ENCODE measurements around the gene IMPA2. TPM values are rescaled to one million over a fixed set of nuclear protein-coding genes. Genes with fewer than 3 reads are reported as not detected.
A peak's percentile ranks its signal among the peaks of the same experiment; 100 is the strongest.

Gene IMPA2
- total and polyA plus RNA-seq, 2 of the 8 experiments (the other 6 are each of a cell fraction or from before 2014, with no cell fraction given): 102 to 140 TPM

DNA sequence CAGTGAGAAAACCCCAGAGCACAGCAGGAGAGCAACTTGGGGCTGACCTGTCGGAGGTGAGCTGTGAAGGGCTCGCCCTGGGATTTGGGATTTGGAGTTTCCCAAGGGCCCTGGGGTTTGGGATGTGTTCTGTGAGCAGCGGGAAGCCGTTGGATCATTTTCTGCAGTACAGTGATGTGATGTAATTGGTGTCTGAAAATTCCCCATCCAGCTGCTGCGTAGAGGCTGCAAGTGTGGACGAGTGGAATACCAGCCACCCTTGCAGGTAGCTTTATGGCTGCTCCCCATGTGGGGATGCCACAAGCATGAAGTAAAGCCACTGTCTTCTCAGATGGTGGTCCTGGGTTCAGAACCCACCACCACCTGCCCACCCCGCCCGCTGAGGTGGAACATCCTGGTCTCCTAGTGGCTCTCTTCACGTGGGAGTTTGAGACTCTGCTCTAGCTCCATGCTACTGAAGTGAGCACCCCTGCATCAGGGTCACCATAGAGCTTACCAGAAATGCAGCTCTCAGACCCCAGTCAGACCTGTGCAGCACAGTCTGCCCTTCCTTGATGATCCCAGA lies 15.0 kb downstream of the IMPA2 start:
- ChIA-PET CTCF (ENCODE audit: partially characterized antibody) (interaction anchor here (0.6 to 12.5 kb wide), 41 partner anchors 9 to 1940 kb away, joined by 3 to 471 read pairs (median 5); no protein-coding TSS in a partner anchor), POLR2A (ENCODE audit: partially characterized antibody) (interaction anchor here (0.6 to 10.4 kb wide), 9 partner anchors 8 to 88 kb away, joined by 3 to 100 read pairs (median 5); partner anchors contain the start of genes IMPA2 and MPPE1)
- DNase-seq (ENCODE audit: low read depth in 1 of 2, low spot score in 2 of 2) (no peak), FAIRE-seq (no peak)
- Histone ChIP-seq H2BK15ac (ENCODE audit: low read length) (no peak overlapping the region), H3K9ac (replicated peaks in 1 of 4; ENCODE audit: extremely low read depth in 1 of 4, low read depth in 3 of 4, low read length in 3 of 4) (no peak overlapping the region), H4K20me1 (replicated peaks in 1 of 2; ENCODE audit: control insufficient read depth in 1 of 2, insufficient read depth in 2 of 2, low read length in 2 of 2) (peaks cover 5 to 22% of the 10 kb centered on the region in 2 experiments), H3K4me2 (ENCODE audit: insufficient read depth in 1 of 2, low read depth in 2 of 2, low read length in 2 of 2) (no peak overlapping the region), H3K56ac (replicated peaks; ENCODE audit: insufficient read length, low read depth, low read length) (no peak overlapping the region), H3K27ac (ENCODE audit: low read depth, low read length) (0 out of 2 replicates have a peak overlapping the region, but pooled peaks have one; percentile 38), H3K23me2 (ENCODE audit: low read depth, low read length) (peaks cover 4% of the 10 kb centered on the region; the same call in 1 of the 2 replicates), H3K27me3 (replicated peaks in 1 of 4; ENCODE audit: control insufficient read depth in 3 of 4, extremely low read depth in 1 of 4, insufficient read depth in 3 of 4, low read length in 3 of 4) (no peaks in the 10 kb centered on the region), H3K36me3 (ENCODE audit: control insufficient read depth in 2 of 4, insufficient read depth in 4 of 4, low read length in 3 of 4) (peaks cover under 1 to 16% (median 10%) of the 10 kb centered on the region in 4 experiments; a peak in 6 of 8 replicates), H3K14ac (ENCODE audit: insufficient read length) (no peak overlapping the region), H3K4me1 (replicated peaks in 1 of 4; ENCODE audit: control insufficient read depth in 3 of 4, insufficient read depth in 4 of 4, low read length in 3 of 4) (peaks cover 5 to 14% (median 8%) of the 10 kb centered on the region in 4 experiments; a peak in 6 of 7 replicates), H2AK5ac (ENCODE audit: low read depth, low read length) (0 out of 2 replicates have a peak overlapping the region, but pooled peaks have one; percentile 26), H2BK120ac (replicated peaks; ENCODE audit: low read depth, low read length) (no peak overlapping the region), H4K91ac (replicated peaks; ENCODE audit: insufficient read length, low read length) (no peak overlapping the region), H3K79me2 (ENCODE audit: control insufficient read depth in 1 of 2, insufficient read depth in 2 of 2, low read length in 2 of 2) (peaks cover 6 to 69% of the 10 kb centered on the region in 2 experiments), H2BK5ac (ENCODE audit: low read depth, low read length) (peak overlapping the region; percentile 20; the same call in 1 of the 2 replicates), H2BK12ac (ENCODE audit: low read depth, low read length) (no peak overlapping the region), H3K4ac (replicated peaks; ENCODE audit: insufficient read length, low read depth, low read length) (no peak overlapping the region), H3K4me3 (ENCODE audit: extremely low read depth in 1 of 4, insufficient read depth in 2 of 4, low read depth in 3 of 4, low read length in 4 of 4) (no peak overlapping the region), H2BK20ac (ENCODE audit: low read length) (no peak overlapping the region), H3K79me1 (ENCODE audit: low read depth, low read length) (peaks cover 29% of the 10 kb centered on the region), H3K9me3 (ENCODE audit: insufficient read depth in 2 of 2, low read depth in 1 of 2, low read length in 1 of 2) (no peaks in the 10 kb centered on the region), H2AFZ (ENCODE audit: low read length) (no peak overlapping the region), H4K5ac (ENCODE audit: insufficient read length, low read depth, low read length) (no peak overlapping the region), H4K8ac (ENCODE audit: extremely low read depth, insufficient read depth, low read length) (no peak overlapping the region), H3K18ac (ENCODE audit: extremely low read depth, low read length) (no peak overlapping the region), H3K23ac (ENCODE audit: insufficient read length) (no peak overlapping the region)
- WGBS, 2 experiments (ENCODE audit: extremely low coverage in 1 of 2, insufficient coverage in 1 of 2, insufficient read length in 1 of 2, insufficient replicate concordance in 2 of 2, low coverage in 1 of 2, low lambda C conversion rate in 2 of 2, missing lambda C conversion rate in 1 of 2): 81% methylated on average over 9 of the region's 9 CpGs; no CpG with 5 or more reads in 1 of the 2 experiments
- no peak for TF ChIP-seq TAF1 (IDR thresholded peaks at IDR 0.05; ENCODE audit: low read depth, low read length)
- TF ChIP-seq, protein P1, sequence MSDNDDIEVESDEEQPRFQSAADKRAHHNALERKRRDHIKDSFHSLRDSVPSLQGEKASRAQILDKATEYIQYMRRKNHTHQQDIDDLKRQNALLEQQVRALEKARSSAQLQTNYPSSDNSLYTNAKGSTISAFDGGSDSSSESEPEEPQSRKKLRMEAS (IDR thresholded peaks at IDR 0.05): no peak
- TF ChIP-seq, protein P2, sequence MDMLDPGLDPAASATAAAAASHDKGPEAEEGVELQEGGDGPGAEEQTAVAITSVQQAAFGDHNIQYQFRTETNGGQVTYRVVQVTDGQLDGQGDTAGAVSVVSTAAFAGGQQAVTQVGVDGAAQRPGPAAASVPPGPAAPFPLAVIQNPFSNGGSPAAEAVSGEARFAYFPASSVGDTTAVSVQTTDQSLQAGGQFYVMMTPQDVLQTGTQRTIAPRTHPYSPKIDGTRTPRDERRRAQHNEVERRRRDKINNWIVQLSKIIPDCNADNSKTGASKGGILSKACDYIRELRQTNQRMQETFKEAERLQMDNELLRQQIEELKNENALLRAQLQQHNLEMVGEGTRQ (IDR thresholded peaks at IDR 0.05; ENCODE audit: low read length): no peak
- no peak for TF ChIP-seq RAD21 (IDR thresholded peaks at IDR 0.05 in 1 of 2, conservative IDR thresholded peaks at IDR 0.05 in 1 of 2; ENCODE audit: low read depth in 2 of 2, low read length in 2 of 2)
- TF ChIP-seq CEBPB (IDR thresholded peaks at IDR 0.05; ENCODE audit: low read depth, low read length): no peak
- TF ChIP-seq SIRT6 (IDR thresholded peaks at IDR 0.05; ENCODE audit: low read length): no peak
- TF ChIP-seq SUZ12 (IDR thresholded peaks at IDR 0.05; ENCODE audit: low read length): no peak
- TF ChIP-seq RFX5 (IDR thresholded peaks at IDR 0.05; ENCODE audit: borderline replicate concordance, low read depth, low read length): no peak
- TF ChIP-seq HDAC2 (IDR thresholded peaks at IDR 0.05; ENCODE audit: borderline replicate concordance in 1 of 2, low read depth in 2 of 2, low read length in 2 of 2): no peak

All from H1 (cell line).